ENCODE data around the gene NCAPD3.
A peak's percentile ranks its signal among the peaks of the same experiment; 100 is the strongest.
"Not testable (repeated sequence)": the region's sequence is repeated elsewhere in the genome, so short reads cannot be mapped to it uniquely, and the experiment has no call there.

NCAPD3 gene

DNA sequence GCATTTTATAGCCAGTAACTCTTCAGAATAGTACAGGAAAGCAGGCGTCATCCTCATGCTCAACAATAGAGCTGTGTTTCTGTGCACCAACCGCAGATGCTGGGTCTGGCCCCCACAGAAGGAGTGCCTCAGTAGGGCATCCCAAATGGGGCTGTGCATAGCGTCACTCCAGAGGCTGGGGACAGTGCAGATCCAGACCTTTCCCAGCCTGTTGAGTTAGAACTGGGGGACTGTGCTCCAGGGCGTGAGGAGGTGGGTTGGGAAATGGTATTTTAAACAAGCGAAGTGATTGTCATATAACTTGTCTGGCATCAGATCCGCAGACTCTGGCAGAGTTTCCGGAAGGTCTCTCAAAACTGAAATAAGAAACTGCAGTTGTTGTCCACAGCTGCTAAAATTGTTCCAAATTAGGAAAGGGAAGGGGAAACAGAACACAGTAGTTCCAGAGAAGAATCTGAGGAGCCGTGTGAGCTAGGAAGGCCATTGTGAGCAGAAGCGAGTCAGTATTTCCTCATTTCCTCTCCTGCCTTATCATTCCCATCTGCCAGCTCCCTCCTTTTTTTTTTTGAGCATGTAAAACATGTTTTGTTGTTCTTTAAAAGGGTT, 102.7 kb downstream of the NCAPD3 start:
- H3K9ac ChIP-seq (ENCODE audit: low read length in 5 of 5) = peak overlapping the region in 2 of 5 donors; percentile 5 to 20
- H3K27me3 ChIP-seq (ENCODE audit: control insufficient read depth in 5 of 5, insufficient read depth in 4 of 5, low read length in 5 of 5) = peaks cover 0 to 24% (median 14%) of the 10 kb centered on the region in 5 donors
- H3K4me3 ChIP-seq (ENCODE audit: low read depth in 1 of 5, low read length in 5 of 5) = peak overlapping the region; percentile 3 to 39 (median 33)

DNA sequence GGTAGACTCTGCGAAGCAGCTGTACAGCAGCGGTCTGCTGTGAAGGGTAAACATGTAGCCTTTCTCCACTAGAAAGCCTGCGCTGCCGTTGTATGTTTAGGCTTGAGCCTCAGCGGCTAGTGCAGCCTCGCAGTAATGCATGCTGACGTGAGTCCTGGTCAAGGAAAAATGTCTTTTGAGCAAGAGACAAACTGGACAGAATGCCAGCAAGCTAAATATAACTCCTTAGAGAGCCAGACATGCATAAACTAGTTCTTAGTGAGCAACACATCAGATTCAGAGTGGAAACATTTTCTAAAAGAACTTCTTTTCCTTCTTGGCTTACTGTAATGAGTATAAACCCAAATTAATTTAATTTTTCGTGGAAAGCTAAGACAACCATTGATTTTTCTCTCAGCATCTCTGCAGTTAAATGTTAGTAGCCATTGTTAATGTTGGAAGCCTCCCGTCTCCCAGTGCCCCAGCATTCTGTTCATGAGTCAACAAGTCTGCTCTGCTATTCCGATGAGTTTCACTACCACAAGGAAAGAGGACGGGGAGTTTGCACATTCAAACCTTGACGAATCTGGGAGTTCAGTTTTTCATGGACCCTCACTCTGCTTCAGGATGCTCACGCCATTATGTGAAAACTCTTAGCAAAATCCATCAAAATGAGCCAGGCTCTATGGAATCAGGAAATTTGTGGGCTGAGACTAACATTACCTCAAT, 103.5 kb downstream of the NCAPD3 start:
- peaks cover 0 to 24% (median 11%) of the 10 kb centered on the region in 5 donors for H3K27me3 ChIP-seq (ENCODE audit: control insufficient read depth in 5 of 5, insufficient read depth in 4 of 5, low read length in 5 of 5)
- peak overlapping the region in 1 of 5 donors; percentile 35 for H3K9ac ChIP-seq (ENCODE audit: low read length in 5 of 5)
- peaks cover 0 to 36% (median 32%) of the 10 kb centered on the region in 5 donors for H3K4me1 ChIP-seq (ENCODE audit: control insufficient read depth in 5 of 5, insufficient read depth in 5 of 5, low read length in 5 of 5)
- no peaks in the 10 kb centered on the region for H3K9me3 ChIP-seq (ENCODE audit: control insufficient read depth in 5 of 5, low read length in 5 of 5)
- no peaks in the 10 kb centered on the region for H3K36me3 ChIP-seq (ENCODE audit: control insufficient read depth in 5 of 5, insufficient read depth in 5 of 5, low read length in 5 of 5)
- peak overlapping the region in 4 of 5 donors; percentile 3 to 37 (median 32) for H3K4me3 ChIP-seq (ENCODE audit: low read depth in 1 of 5, low read length in 5 of 5)
- peak overlapping the region; percentile 25 for H3K27ac ChIP-seq (ENCODE audit: low read depth, low read length)

More for the DNA sequence above, 102.7 kb downstream of the NCAPD3 start:
- Histone ChIP-seq H3K9me3 (ENCODE audit: control insufficient read depth in 5 of 5, low read length in 5 of 5) (no peaks in the 10 kb centered on the region), H3K4me1 (ENCODE audit: control insufficient read depth in 5 of 5, insufficient read depth in 5 of 5, low read length in 5 of 5) (peaks cover 0 to 44% (median 35%) of the 10 kb centered on the region in 5 donors), H3K36me3 (ENCODE audit: control insufficient read depth in 5 of 5, insufficient read depth in 5 of 5, low read length in 5 of 5) (no peaks in the 10 kb centered on the region), H3K27ac (ENCODE audit: low read depth, low read length) (peak overlapping the region; percentile 25)

DNA sequence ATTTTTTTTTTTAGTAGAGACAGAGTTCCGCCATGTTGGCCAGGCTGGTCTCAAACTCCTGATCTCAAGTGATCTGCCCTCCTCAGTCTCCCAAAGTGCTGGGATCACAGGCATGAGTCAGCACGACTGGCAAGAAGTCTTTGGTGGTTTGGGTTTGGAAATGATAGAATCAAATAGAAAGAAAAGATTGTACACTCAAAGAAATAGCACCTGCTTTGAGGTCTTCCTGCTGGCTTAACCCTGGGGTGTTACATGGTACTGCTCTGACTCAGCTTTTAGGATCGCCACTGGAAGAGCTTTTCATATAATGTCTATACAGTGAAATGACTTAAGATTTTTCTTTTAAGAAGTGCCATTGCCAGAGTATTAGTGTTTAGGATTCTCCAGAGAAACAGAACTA, 104.7 kb downstream of the NCAPD3 start:
- Histone ChIP-seq H3K9me3 (ENCODE audit: control insufficient read depth in 5 of 5, low read length in 5 of 5) (no peaks in the 10 kb centered on the region), H3K27me3 (ENCODE audit: control insufficient read depth in 5 of 5, insufficient read depth in 4 of 5, low read length in 5 of 5) (peaks cover 0 to 14% (median 7%) of the 10 kb centered on the region in 5 donors), H3K36me3 (ENCODE audit: control insufficient read depth in 5 of 5, insufficient read depth in 5 of 5, low read length in 5 of 5) (no peaks in the 10 kb centered on the region), H3K4me1 (ENCODE audit: control insufficient read depth in 5 of 5, insufficient read depth in 5 of 5, low read length in 5 of 5) (peaks cover 0 to 36% (median 22%) of the 10 kb centered on the region in 5 donors), H3K4me3 (ENCODE audit: low read depth in 1 of 5, low read length in 5 of 5) (no peak overlapping the region), H3K27ac (ENCODE audit: low read depth, low read length) (no peak overlapping the region), H3K9ac (ENCODE audit: low read length in 5 of 5) (no peak overlapping the region)

GRCh38 chr11:134118006-134118405, 105.8 kb downstream of the NCAPD3 start:
- Histone ChIP-seq H3K27ac (ENCODE audit: low read depth, low read length) (no peak overlapping the region), H3K4me1 (ENCODE audit: control insufficient read depth in 5 of 5, insufficient read depth in 5 of 5, low read length in 5 of 5) (peaks cover 0 to 34% (median 20%) of the 10 kb centered on the region in 5 donors), H3K27me3 (ENCODE audit: control insufficient read depth in 5 of 5, insufficient read depth in 4 of 5, low read length in 5 of 5) (peaks cover 0 to 9% (median 7%) of the 10 kb centered on the region in 5 donors), H3K9ac (ENCODE audit: low read length in 5 of 5) (no peak overlapping the region), H3K36me3 (ENCODE audit: control insufficient read depth in 5 of 5, insufficient read depth in 5 of 5, low read length in 5 of 5) (no peaks in the 10 kb centered on the region), H3K9me3 (ENCODE audit: control insufficient read depth in 5 of 5, low read length in 5 of 5) (no peaks in the 10 kb centered on the region), H3K4me3 (ENCODE audit: low read depth in 1 of 5, low read length in 5 of 5) (no peak overlapping the region)

DNA sequence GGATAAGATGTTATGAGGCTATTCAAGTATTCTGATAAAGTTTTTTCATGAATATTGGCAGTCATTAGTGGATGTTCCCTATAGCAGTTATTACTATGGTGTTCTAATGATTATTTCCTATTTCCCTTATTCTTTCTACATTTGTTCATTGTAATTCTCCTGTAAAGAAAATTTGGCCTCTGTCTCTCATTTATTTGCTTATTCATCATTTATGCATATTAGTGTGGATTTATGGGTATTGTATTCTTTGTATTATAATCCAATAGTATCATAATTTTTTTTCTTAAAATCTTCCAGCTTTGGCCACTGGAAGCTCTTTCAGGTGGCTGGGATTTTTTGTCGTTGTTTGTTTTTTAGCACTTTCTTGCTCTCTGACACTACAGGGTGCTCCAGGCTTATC, 107.6 kb downstream of the NCAPD3 start:
- no peaks in the 10 kb centered on the region for H3K9me3 ChIP-seq (ENCODE audit: control insufficient read depth in 5 of 5, low read length in 5 of 5)
- H3K36me3 ChIP-seq (ENCODE audit: control insufficient read depth in 5 of 5, insufficient read depth in 5 of 5, low read length in 5 of 5) = no peaks in the 10 kb centered on the region
- peaks cover 0 to 22% (median 14%) of the 10 kb centered on the region in 5 donors for H3K4me1 ChIP-seq (ENCODE audit: control insufficient read depth in 5 of 5, insufficient read depth in 5 of 5, low read length in 5 of 5)
- H3K4me3 ChIP-seq (ENCODE audit: low read depth in 1 of 5, low read length in 5 of 5) = no peak overlapping the region
- H3K9ac ChIP-seq (ENCODE audit: low read length in 5 of 5) = no peak overlapping the region
- H3K27ac ChIP-seq (ENCODE audit: low read depth, low read length) = no peak overlapping the region
- peaks cover 0 to 9% (median 2%) of the 10 kb centered on the region in 5 donors for H3K27me3 ChIP-seq (ENCODE audit: control insufficient read depth in 5 of 5, insufficient read depth in 4 of 5, low read length in 5 of 5)

DNA sequence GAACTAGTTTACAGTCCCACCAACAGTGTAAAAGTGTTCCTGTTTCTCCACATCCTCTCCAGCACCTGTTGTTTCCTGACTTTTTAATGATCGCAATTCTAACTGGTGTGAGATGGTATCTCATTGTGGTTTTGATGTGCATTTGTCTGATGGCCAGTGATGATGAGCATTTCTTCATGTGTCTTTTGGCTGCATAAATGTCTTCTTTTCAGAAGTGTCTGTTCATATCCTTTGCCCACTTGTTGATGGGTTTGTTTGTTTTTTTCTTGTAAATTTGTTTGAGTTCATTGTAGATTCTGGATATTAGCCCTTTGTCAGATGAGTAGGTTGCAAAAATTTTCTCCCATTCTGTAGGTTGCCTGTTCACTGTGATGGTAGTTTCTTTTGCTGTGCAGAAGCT, 110.0 kb downstream of the NCAPD3 start:
- H3K4me3 ChIP-seq (ENCODE audit: low read depth in 1 of 5, low read length in 5 of 5); H3K4me1 ChIP-seq (ENCODE audit: control insufficient read depth in 5 of 5, insufficient read depth in 5 of 5, low read length in 5 of 5); H3K27ac ChIP-seq (ENCODE audit: low read depth, low read length); H3K36me3 ChIP-seq (ENCODE audit: control insufficient read depth in 5 of 5, insufficient read depth in 5 of 5, low read length in 5 of 5); H3K27me3 ChIP-seq (ENCODE audit: control insufficient read depth in 5 of 5, insufficient read depth in 4 of 5, low read length in 5 of 5); H3K9me3 ChIP-seq (ENCODE audit: control insufficient read depth in 5 of 5, low read length in 5 of 5); H3K9ac ChIP-seq (ENCODE audit: low read length in 5 of 5): not testable (repeated sequence)

DNA sequence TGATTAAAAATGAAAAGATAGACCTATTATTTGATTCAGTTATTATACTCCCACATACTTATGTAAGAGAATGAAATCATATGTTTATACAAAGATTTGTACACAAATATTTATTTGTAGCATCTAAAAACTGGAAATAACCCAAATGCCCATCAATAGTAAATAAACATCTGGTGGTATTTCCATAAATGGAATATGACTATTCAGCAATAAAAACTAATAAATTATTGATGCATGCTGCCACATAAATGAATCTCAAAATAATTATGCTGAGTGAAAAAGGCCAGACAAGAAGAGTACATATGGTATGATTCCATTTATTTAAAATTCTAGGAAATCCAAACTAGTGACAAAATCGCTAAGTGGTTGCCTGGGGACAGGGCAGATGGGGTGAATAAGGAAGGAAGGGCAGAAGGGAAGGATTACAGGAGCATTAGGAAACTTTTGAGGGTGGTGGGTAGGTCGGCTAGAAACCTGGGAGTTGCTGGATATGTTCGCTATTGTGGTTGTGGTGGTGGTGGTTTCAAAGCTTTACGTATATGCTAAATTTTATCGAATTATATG, 113.4 kb downstream of the NCAPD3 start:
- peaks cover 0 to 6% (median 2%) of the 10 kb centered on the region in 5 donors for H3K9me3 ChIP-seq (ENCODE audit: control insufficient read depth in 5 of 5, low read length in 5 of 5)
- no peaks in the 10 kb centered on the region for H3K27me3 ChIP-seq (ENCODE audit: control insufficient read depth in 5 of 5, insufficient read depth in 4 of 5, low read length in 5 of 5)
- H3K9ac ChIP-seq (ENCODE audit: low read length in 5 of 5) = no peak overlapping the region
- H3K4me1 ChIP-seq (ENCODE audit: control insufficient read depth in 5 of 5, insufficient read depth in 5 of 5, low read length in 5 of 5) = no peaks in the 10 kb centered on the region
- no peak overlapping the region for H3K4me3 ChIP-seq (ENCODE audit: low read depth in 1 of 5, low read length in 5 of 5)
- no peak overlapping the region for H3K27ac ChIP-seq (ENCODE audit: low read depth, low read length)
- H3K36me3 ChIP-seq (ENCODE audit: control insufficient read depth in 5 of 5, insufficient read depth in 5 of 5, low read length in 5 of 5) = no peaks in the 10 kb centered on the region

All from subcutaneous abdominal adipose tissue (tissue), 5 donors.